Neural crest cell (in vitro differentiated cells): Measurements from ENCODE around the gene CENPP. TPM values are rescaled to one million over a fixed set of nuclear protein-coding genes. Genes with fewer than 3 reads are reported as not detected.

Experiments used
- DNase-seq: peaks from one replicate; pipeline ENCODE4 v3.0.0; 2021; ENCODE audit warnings: low read depth, mixed read lengths, low spot score
- H3K27ac Mint-ChIP-seq: one replicate; pipeline ENCODE4 v1.8.0; 2021; ENCODE audit warnings: mild to moderate bottlenecking, mixed read lengths; ENCODE audit not compliant: unreplicated experiment
- H3K27me3 Mint-ChIP-seq: 2 replicates; pipeline ENCODE4 v1.8.0; 2021; ENCODE audit warnings: low read depth, mild to moderate bottlenecking, mixed read lengths
- H3K36me3 Mint-ChIP-seq: 2 replicates; pipeline ENCODE4 v1.8.0; 2021; ENCODE audit warnings: low read depth, mild to moderate bottlenecking, mixed read lengths
- H3K4me1 Mint-ChIP-seq: 2 replicates; pipeline ENCODE4 v1.8.0; 2021; ENCODE audit warnings: mixed read lengths
- H3K4me3 Mint-ChIP-seq: one replicate; pipeline ENCODE4 v1.8.0; 2021; ENCODE audit warnings: mild to moderate bottlenecking, mixed read lengths
- H3K9me3 Mint-ChIP-seq: 2 replicates; pipeline ENCODE4 v1.8.0; 2021; ENCODE audit warnings: mixed read lengths
- total RNA-seq: library from RNA; stranded (reverse); gene quantifications from 2 replicates; pipeline ENCODE4 v1.2.1, GENCODE V29; 2021
- TF ChIP-seq, protein P1 (sequence below): fragments of 200-600 bp; sonication (generic); conservative IDR thresholded peaks from 2 replicates; pipeline ENCODE4 v1.5.0; 2021; ENCODE audit warnings: antibody characterized with exemption, mild to moderate bottlenecking

CENPP gene
- total RNA-seq, 1 donor from 2014 or later = 15.7 TPM

DNA sequence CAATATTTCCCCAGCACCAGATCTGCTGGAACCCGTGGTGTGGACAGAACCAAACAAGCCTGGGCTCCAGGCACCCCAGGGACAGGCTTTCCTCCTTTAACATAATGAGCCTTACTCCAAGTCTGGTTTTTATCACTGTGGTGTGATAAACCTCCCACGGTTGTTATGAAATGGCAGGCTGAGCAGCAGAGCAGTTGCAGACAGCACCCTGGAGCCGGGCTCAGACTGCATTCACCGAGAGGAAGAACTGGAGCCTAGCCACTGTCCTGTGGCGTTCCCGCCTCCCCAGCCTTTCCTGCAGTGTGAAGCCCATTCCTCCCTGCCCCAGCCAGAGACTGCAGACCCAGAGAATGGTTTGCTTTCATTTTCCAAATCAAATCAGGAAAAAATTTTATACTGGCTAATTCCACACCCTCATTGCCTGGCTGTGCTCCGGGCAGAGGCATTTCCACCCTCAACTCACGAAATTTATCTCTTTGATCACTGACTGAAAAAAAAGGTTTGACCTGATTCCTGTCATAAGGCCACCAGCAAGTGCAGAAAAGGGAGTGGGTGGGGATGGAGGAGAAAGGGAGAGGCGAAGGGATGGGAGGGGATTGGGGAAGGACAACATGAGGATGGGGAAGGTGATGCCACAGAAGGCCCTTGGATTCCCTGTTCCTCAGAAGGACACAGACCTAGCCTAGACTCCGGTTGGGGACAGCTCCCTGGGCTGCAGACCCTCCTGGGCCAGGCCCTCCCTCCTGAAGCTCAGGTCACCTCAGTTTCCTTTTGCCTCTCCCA lies 325.3 kb downstream of the CENPP start:
- H3K4me1 Mint-ChIP-seq = peaks cover 5% of the 10 kb centered on the region
- TF ChIP-seq, protein P1, sequence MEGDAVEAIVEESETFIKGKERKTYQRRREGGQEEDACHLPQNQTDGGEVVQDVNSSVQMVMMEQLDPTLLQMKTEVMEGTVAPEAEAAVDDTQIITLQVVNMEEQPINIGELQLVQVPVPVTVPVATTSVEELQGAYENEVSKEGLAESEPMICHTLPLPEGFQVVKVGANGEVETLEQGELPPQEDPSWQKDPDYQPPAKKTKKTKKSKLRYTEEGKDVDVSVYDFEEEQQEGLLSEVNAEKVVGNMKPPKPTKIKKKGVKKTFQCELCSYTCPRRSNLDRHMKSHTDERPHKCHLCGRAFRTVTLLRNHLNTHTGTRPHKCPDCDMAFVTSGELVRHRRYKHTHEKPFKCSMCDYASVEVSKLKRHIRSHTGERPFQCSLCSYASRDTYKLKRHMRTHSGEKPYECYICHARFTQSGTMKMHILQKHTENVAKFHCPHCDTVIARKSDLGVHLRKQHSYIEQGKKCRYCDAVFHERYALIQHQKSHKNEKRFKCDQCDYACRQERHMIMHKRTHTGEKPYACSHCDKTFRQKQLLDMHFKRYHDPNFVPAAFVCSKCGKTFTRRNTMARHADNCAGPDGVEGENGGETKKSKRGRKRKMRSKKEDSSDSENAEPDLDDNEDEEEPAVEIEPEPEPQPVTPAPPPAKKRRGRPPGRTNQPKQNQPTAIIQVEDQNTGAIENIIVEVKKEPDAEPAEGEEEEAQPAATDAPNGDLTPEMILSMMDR = no peak
- H3K27me3 Mint-ChIP-seq = no peaks in the 10 kb centered on the region
- H3K36me3 Mint-ChIP-seq = peaks cover 20% of the 10 kb centered on the region
- no peak overlapping the region for H3K27ac Mint-ChIP-seq
- no peak overlapping the region for H3K4me3 Mint-ChIP-seq
- H3K9me3 Mint-ChIP-seq = no peaks in the 10 kb centered on the region
- DNase-seq = no peak

DNA sequence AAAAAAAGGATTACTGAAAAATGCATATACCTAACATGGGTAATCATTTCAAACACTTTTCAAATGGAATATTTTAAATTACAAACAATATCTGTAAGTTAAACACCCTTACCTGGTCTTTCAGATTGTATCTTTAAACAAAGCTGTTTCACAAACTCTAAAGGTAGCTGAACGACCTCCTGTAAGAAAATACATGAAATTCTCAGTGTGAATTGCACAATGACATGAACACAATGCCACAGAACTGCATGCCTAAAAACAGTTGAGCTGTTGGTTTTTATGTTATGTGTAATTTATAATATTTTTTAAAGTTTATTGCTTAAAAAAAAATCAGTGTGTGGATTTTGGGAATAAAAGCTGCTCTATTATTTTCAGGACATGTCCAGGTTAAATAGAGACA lies 326.7 kb downstream of the CENPP start:
- no peaks in the 10 kb centered on the region for H3K9me3 Mint-ChIP-seq

DNA sequence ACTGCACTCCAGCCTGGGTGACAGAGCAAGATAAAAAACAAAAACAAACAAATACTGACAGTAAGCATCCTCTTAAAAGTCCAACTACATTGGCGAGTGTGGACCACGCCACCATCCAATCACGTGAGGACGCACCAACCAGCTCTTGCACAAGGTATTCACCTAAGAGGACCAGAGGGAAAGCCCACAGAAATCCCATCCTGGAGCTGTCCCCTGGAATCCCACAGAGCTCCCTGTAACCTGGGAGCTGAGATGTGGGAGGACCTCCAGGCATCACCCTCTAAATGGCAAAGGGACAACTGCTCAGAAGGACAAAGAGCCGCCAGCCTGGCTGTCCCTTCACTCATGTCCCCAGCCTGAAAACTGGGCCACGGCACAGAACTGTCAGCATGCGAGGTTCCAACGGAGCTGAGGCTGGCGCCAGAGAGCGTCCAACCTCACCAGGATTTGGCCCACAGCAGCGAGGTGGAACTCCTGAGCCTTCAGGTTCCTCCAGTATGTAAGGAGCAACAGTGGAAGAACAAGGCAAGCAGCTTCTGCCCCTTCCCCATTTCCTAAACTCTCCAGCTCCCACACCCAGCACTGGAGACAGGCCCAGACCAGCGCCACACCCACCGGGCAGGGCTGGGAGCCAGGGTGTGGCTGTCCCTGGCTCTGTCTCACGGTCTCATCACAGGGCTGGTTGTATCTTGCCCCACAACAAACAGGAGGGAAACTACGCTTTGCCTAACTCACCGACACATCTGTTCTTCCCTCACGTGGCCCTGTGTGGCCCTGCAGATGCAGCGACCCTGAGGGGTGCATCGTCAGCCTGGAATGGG lies 328.9 kb downstream of the CENPP start:
- Mint-ChIP-seq H3K36me3 (no peaks in the 10 kb centered on the region), H3K9me3 (no peaks in the 10 kb centered on the region), H3K27ac (peak overlapping the region; percentile 71), H3K4me1 (peaks cover 12% of the 10 kb centered on the region), H3K4me3 (no peak overlapping the region), H3K27me3 (no peaks in the 10 kb centered on the region)
- no peak for DNase-seq
- TF ChIP-seq, protein P1 = no peak

More for the DNA sequence above, 326.7 kb downstream of the CENPP start:
- no peak overlapping the region for H3K4me3 Mint-ChIP-seq
- no peak overlapping the region for H3K27ac Mint-ChIP-seq
- peaks cover 8% of the 10 kb centered on the region for H3K36me3 Mint-ChIP-seq
- TF ChIP-seq, protein P1 = no peak
- H3K27me3 Mint-ChIP-seq = no peaks in the 10 kb centered on the region
- peaks cover 5% of the 10 kb centered on the region for H3K4me1 Mint-ChIP-seq
- no peak for DNase-seq

DNA sequence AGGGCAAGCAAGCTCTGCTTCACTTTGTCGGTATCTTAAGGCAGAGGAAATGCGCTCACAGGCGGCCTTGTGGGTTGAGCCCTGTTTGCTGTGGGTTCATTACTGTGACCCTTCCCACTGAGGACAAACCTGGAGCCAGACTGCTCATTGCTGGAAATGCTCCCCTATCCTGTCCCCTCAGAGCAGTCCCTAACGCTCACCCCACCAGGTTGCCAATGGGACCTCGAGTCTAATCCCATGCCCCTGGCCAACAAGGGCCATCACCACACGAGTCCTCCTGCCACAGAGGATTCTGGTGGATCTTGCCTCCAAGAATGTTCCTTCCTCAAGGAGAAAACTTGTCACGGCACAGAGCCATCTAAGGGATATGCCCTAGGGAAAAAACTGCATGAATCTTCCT lies 329.6 kb downstream of the CENPP start:
- Mint-ChIP-seq H3K4me3 (no peak overlapping the region), H3K9me3 (no peaks in the 10 kb centered on the region), H3K27ac (peak overlapping the region; percentile 71), H3K36me3 (no peaks in the 10 kb centered on the region), H3K27me3 (no peaks in the 10 kb centered on the region), H3K4me1 (peaks cover 19% of the 10 kb centered on the region)
- TF ChIP-seq, protein P1 = no peak
- DNase-seq = no peak

DNA sequence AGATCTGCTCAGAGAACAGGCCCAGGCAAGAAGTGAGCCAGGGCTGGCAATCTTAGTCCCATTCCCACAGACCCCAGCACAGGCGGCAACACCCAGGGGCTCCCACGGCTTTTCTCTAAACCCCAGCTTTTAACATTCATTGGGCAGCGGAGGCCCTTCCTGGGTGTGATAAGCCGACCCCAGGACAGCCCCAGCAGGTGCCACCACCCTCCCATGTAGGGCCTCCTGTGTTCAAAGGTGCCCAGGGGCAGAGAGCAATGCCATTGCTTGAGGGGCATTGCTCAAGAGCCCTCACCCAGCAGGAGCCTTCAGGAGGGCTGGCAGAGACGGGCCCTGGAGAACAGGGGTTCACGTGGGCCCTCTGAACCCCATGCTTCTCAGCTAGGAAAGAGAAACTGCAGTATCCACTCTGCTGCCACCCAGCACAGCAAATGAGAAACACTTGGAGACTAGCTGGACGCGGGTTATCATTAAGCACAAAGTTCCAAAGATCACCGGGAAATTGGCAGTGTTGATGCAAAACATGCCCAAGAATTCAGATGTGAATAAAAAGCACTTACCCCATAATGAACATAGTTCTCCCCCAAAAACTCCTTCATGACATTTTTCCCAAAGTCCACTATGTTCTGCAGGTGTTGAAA lies 330.3 kb downstream of the CENPP start:
- no peak for DNase-seq
- no peak overlapping the region for H3K4me3 Mint-ChIP-seq
- peaks cover 25% of the 10 kb centered on the region for H3K4me1 Mint-ChIP-seq
- no peaks in the 10 kb centered on the region for H3K36me3 Mint-ChIP-seq
- no peaks in the 10 kb centered on the region for H3K27me3 Mint-ChIP-seq
- peak overlapping the region; percentile 50 for H3K27ac Mint-ChIP-seq
- TF ChIP-seq, protein P1 = no peak
- no peaks in the 10 kb centered on the region for H3K9me3 Mint-ChIP-seq
